Activated gamma-delta T cell treated with anti-CD3 and anti-CD28 coated beads, Interleukin-2, amount 50 U/mL, for 16 hours (primary cell): Measurements from ENCODE around the gene ERC1.

Experiments
- DNase-seq: peaks from one replicate; pipeline ENCODE4 v3.0.0-alpha.2; 2020; ENCODE audit warnings: low read depth

ERC1 gene

GRCh38 chr12:1448336-1448735 lies 457.3 kb downstream of the ERC1 start:
- DNase-seq = no peak

DNA sequence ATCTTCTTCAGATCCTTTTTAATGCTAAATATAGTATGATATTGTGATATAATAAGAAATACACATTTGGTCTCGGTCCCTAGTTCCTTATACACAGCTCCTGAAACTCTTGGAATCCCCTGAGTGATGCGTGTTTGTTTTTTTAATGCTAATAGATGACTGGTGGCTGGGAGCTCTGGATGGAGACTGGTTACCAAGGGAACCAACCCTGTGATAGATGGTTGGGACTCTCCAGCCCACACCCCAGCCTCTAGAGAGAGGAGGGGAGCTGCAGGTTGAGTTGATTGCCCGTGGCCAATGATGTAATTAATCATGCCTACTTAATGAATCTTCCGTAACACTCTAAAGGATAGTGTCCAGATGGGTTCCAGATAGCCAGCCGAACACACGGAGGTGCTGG lies 462.8 kb downstream of the ERC1 start:
- no peak for DNase-seq

DNA sequence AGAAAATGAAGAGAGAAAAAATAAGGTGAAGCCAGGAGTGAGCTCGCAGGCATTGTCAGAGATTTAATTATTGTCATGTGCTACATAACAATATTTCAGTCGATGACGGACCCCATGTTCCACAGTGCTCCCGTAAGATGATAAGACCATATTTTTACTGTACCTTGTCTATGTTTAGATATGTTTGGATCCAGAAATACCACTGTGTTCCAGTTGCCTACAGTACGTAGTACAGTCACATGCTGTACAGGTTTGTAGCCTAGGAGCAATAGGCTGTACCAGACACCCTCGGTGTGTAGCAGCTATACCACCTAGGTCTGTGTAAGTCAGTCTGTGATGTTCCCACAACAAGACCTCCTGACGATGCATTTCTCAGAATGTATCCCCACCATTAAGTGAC lies 465.9 kb downstream of the ERC1 start:
- no peak for DNase-seq

GRCh38 chr12:1457901-1458300 lies 466.9 kb downstream of the ERC1 start:
- DNase-seq = no peak

DNA sequence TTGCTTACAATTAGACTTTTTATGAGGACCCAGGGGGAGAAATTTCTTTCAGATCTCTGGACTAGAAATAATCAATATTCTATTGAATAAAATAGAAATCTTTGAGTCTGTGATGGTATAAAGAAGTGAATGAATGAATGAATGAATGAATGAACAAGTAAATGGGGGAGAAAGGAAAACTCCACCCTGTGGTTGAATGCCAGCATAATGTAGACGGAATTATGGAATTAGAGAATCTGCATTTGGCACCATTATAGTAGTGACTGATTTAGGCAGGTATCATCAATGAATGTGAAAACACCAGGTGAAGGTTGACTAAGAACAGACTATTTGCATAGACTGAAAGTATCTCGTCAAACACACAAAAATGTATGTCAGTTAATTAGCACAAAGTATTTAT lies 468.3 kb downstream of the ERC1 start:
- no peak for DNase-seq

GRCh38 chr12:1463073-1463905 lies 472.3 kb downstream of the ERC1 start:
- no peak for DNase-seq

GRCh38 chr12:1464925-1465324 lies 473.9 kb downstream of the ERC1 start:
- DNase-seq = no peak

- DNase-seq = no peak
These were observed 475.0 kb downstream of the ERC1 start for GRCh38 chr12:1465990-1466389.

GRCh38 chr12:1466481-1467154 lies 475.6 kb downstream of the ERC1 start:
- DNase-seq = no peak

GRCh38 chr12:1467710-1468109 lies 476.7 kb downstream of the ERC1 start:
- DNase-seq = no peak

DNA sequence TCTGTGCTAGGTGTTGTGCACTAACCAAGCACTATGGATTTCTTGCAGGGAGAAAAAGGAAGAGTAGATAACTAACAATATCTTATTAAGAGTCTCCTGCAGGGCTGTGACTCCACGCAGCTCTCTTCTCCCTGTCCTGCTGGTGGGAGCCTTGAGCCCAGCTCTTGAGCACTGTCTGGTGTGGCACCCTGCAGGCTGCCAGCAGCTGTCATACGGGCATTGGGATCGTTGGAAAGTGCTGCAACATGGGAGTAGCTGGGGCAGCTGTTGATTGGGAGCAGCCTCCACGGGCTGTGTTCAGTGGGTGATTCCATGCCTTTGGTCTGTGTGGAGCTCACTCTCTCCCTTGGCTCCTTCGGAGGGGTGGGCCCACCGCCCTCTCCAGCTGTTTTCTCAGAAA lies 478.0 kb downstream of the ERC1 start:
- DNase-seq = no peak

DNA sequence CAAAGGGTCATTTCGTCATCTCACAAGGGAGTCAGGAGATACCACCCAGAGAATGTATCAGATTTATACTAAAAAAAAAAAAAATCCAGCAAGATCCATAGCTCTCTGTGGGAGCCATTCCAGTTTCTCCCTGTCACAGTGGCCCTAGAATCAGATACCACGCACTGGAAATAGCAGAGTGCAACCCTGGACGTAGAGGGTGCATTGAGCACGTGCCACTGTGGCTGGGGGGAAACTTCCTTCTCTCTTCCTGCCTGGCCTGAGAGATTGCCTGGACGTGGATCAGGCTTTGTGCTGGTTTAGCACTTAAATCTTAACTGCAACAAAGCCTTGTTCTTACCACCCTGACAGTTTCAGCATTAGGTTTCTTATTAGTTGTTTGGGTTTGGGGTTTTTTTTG lies 479.0 kb downstream of the ERC1 start:
- no peak for DNase-seq

DNA sequence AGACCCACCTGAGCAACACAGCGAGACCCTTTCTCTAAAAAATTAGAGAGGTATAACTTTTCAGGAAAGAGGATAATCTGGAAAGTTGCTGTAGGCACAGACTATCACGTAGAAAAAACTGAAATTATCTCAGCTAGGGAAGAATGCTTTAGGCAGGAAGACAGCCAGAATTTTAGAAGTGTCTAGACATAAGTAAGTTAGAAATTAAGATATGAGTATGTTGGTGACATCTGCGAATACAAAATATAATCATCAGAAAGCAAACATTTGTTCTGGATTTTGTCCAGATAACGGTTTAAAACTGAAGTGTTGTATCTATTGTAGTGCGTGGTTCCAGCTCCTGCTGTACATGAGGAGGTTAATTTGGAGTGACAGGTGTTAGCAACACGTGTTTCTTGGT lies 480.2 kb downstream of the ERC1 start:
- DNase-seq = no peak

GRCh38 chr12:1473418-1473817 lies 482.4 kb downstream of the ERC1 start:
- DNase-seq = peak; percentile 9

DNA sequence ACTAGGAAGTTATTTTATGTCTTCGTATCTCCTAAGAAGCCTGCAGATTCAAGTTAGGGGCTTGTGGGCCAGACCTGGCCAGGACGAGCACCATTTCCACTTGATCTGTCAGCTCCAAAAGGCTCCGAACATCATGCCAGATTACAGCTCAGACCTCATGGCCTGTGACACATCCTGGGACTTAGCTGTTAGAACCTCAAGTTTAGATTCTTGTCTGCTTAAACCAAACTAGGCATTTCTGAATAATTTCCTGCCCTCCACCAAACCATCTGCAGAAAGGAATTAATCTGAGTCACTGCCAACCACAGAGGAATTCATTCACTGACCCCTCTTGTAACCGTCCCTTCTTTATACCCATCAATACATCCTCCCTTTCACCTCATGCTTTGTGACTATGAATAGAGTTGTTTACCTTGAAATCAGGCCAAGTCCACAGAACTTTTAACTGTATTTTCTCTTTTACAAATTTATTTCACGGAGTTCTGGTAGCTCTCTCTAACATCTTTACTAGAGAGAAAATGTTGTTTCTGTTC lies 483.1 kb downstream of the ERC1 start:
- DNase-seq = no peak

DNA sequence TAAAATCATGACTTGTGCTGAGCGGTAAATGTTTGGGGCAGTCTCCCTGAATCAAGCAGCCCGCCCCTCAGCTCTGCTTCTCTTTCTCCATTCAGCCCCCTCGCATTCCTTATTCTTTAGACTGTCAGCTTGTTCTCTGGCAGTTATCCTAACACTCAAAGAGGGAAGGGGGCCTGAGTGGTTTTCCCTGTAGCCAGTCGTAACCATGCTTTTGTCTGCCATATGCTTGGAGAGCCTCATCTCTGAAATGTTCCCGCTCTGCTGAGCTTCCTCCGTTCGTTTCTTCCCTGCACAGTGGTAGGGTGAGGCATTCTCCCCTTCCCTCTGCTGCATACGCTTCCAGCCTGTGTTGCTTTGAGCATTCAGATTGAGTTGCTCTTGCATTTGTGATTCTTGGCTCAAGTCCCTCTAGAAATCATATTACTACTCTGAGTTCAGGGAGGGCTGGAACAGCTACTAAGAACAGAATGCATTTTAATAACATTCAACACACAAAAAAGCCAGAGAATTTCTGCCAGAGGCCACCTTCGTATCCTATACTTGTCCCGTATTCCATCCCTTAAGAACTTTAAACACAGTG lies 483.6 kb downstream of the ERC1 start:
- no peak for DNase-seq

GRCh38 chr12:1479645-1480044 lies 488.6 kb downstream of the ERC1 start:
- DNase-seq = no peak

- no peak for DNase-seq
These were observed 490.3 kb downstream of the ERC1 start for GRCh38 chr12:1481326-1481725.

DNA sequence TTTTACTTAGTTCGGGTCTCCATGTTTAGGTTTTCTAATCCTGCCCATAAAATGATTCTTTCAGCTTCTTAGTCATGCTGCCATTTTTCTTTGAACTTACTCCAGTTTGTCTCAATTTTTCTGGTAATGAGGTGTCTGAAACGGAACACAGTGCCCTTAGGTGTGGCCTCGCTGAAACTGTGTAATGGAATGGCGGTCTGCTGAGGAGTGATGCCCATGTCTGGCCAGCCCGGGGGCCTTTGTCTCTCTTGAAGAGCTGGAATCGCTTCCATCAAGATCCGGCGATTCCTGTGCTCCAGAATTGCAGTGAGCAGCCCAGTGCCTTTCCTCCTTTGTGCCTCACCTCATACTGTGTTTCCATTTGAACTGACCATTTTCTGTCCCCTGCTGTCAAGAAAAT lies 490.9 kb downstream of the ERC1 start:
- no peak for DNase-seq

- DNase-seq = no peak
These were observed 497.9 kb downstream of the ERC1 start for GRCh38 chr12:1488908-1489381.

DNA sequence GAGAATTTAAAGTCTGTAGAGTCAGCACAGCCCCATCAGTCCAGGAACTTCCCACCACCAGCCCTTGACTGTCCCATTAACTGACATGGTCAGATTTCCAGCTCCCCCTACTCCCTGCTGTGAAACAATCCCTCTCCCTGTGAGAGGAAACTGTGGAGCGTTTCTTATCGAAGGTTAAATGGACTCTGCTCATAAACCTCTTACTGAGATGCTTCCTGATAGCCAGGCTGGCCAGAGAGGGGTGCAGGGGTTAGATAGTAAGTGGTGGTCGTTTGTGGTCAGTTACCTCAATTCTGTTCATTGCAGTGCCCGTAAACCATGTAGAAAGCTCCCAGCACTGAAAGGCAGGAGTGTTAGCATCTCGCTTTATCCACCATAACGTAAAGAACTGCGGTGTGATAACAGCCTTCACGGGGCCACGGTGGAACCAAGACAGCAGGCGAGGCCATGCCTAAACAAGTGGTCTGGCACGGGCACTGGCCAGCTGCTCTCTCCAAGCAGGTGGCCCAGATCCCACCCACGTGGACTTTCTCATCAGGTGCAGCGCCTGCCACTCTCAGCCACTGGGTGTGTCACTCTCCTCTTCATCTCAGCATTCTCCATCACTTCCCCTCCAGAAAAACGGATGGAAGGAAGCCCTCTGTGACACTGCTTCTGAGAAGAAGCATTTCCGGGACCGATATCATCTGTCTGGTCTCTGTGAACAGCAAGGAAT lies 501.1 kb downstream of the ERC1 start:
- DNase-seq = no peak
